GM11168 (cell line): ENCODE measurements around the gene CASP8.
"Not testable (repeated sequence)": the region's sequence is repeated elsewhere in the genome, so short reads cannot be mapped to it uniquely, and the experiment has no call there.

Source experiments
- in situ Hi-C: fragments of 300-500 bp; cut with MboI; formaldehyde crosslinking; loops from one replicate; pipeline ENCODE4 v1.12.0; 2022; ENCODE audit warnings: low sequenced_read_pairs; ENCODE audit not compliant: unreplicated experiment

The CASP8 gene

GRCh38 chr2:201264472-201265173, 4.3 kb downstream of the CASP8 start:
- in situ Hi-C loops = no loop called here

GRCh38 chr2:201266629-201267028, 6.3 kb downstream of the CASP8 start:
- in situ Hi-C loops = no loop called here

GRCh38 chr2:201267278-201268030, 7.1 kb downstream of the CASP8 start:
- in situ Hi-C loops = no loop called here

GRCh38 chr2:201269764-201270163, 9.4 kb downstream of the CASP8 start:
- in situ Hi-C loops = no loop called here

GRCh38 chr2:201270293-201271001, 10.1 kb downstream of the CASP8 start:
- in situ Hi-C loops = no loop called here

- in situ Hi-C loops = no loop called here
Measured at GRCh38 chr2:201271917-201272316, 11.6 kb downstream of the CASP8 start.

- in situ Hi-C loops = no loop called here
Measured at GRCh38 chr2:201273330-201273983, 13.1 kb downstream of the CASP8 start.

GRCh38 chr2:201275069-201275468, 14.7 kb downstream of the CASP8 start:
- in situ Hi-C loops = no loop called here

GRCh38 chr2:201275990-201276389, 15.7 kb downstream of the CASP8 start:
- in situ Hi-C loops = no loop called here

GRCh38 chr2:201276511-201276910, 16.2 kb downstream of the CASP8 start:
- in situ Hi-C loops = no loop called here

GRCh38 chr2:201279079-201279478, 18.7 kb downstream of the CASP8 start:
- in situ Hi-C loops = no loop called here

- in situ Hi-C loops = no loop called here
Measured at GRCh38 chr2:201280191-201281040, 20.1 kb downstream of the CASP8 start.

- in situ Hi-C loops = no loop called here
Measured at GRCh38 chr2:201285499-201285898, 25.2 kb downstream of the CASP8 start.

- in situ Hi-C loops = not testable (repeated sequence)
Measured at GRCh38 chr2:201290457-201291148, 30.3 kb downstream of the CASP8 start.

- in situ Hi-C loops = no loop called here
Measured at GRCh38 chr2:201298462-201299052, 38.2 kb downstream of the CASP8 start.

GRCh38 chr2:201299929-201300328, 39.6 kb downstream of the CASP8 start:
- in situ Hi-C loops = not testable (repeated sequence)

- in situ Hi-C loops = no loop called here
Measured at GRCh38 chr2:201307876-201308275, 47.5 kb downstream of the CASP8 start.

- in situ Hi-C loops = no loop called here
Measured at GRCh38 chr2:201308914-201309313, 48.6 kb downstream of the CASP8 start.

GRCh38 chr2:201313362-201313761, 53.0 kb downstream of the CASP8 start:
- in situ Hi-C loops = no loop called here
